ENCODE data around the gene ETS1.
"Not testable (repeated sequence)": the region's sequence is repeated elsewhere in the genome, so short reads cannot be mapped to it uniquely, and the experiment has no call there.

Gene ETS1

DNA sequence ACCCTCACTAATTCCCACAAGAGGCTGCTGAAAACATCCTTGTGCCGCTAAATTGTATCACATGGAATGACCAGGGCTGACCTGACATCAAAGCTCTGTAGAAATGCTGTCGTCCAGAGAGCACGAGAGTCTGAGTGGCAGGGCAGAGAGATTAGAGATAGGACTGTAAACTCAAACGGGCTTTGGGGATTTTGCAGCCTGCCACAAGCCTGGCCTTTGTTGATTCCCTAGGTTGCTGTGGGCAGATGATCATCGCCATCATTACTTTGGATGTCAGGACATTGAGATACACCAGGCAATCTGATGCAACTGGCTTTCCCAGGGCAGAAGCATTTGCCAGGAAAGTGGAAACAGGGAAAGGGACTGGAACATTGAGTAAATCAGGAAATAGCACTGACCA lies 131.6 kb downstream of the ETS1 start:
- DNase-seq = no peak

DNA sequence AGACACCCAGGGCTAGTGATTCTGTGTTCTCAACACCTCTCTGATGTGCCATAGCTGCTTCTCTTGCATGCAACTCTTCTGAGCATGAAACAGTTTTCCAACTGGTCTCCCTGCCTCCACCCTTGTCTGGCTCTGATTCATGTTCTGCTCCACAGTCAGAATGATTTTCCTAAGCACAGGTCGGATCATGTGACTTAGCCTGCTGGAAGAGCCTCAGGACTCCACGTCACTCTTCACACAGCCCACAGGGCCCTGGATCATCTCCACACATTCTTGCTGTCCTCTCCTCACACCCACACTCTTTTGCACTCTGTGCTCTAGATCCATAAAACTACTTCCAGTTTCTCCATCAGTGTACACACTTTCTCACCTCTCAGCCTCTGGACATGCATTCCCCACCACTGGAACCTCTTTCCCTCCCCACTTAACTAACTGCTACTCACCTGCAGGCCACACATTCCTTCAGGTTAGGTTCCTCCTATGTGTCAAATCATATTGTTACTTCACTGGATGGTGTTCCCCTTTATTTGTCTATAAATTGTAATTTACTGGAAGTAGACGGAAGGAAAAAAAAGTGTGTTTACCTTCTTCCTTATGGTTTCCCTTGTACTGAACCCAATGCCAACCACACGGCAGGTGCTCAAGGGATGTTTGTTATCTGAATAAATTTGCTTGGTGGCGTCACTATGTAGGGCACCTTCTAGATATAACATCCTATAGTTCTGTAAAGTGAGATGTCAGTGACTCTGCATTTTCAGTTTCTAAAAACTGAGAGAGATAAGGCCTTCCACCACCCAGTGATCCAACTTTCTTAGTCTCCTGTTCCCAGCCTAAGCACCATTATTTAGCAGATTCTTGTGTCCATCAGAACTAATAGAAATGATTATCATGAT lies 133.7 kb downstream of the ETS1 start:
- DNase-seq = no peak

DNA sequence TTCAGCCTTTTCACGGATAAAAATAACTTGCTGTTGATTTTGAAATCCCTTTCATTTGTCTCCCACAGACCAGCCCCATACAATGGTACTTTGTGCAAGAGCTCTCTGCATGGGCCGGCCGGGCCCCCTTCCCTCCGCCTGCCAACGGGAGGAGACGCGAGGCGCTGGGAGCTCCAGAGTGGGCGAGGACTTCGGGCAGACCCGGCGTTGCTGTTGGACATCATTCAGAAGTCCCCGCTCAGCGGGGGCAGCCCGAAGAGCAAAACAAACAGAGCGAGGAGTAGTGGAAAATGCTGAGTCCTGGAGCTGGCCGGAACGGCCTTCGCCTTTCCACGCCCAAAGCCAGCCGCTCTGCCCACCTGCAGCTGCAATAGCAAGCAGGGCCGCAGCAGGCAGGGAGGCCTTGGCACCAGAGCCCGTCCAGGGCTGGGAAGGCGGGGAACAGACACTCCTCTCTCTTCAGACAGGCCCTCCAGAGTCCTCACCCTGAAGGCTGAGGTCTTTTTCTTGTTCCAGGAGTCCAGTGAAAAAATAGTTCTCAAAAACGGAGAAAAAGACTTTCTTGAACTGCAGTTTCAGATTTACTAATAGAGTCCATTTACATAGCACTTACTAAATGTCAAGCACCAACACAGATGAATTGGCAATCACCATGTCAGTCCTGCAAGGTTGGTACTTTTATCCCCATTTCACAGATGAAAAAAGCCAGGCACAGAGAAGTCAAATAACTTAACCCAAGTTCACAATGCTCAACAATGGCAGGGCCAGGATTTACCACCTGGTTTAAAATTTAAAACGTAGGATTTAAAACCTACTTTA lies 135.5 kb downstream of the ETS1 start:
- no peak for DNase-seq

- no peak for DNase-seq
These were observed 136.3 kb downstream of the ETS1 start for GRCh38 chr11:128450882-128451651.

DNA sequence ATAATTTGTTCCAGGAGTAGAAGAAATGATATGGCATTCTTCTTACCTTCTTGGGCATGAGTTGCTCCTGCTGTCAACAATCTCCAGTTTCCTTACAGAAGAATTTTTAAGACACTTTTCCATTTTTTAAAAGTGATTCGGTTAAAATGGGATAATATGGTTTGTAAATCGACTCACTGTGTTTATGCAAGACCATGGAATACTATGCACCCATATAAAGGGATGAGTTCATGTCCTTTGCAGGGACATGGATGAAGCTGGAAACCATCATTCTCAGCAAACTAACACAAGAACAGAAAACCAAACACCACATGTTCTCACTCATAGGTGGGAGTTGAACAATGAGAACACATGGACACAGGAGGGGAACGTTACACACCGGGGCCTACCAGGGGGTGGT lies 136.9 kb downstream of the ETS1 start:
- not testable (repeated sequence) for DNase-seq

GRCh38 chr11:128448981-128449713 lies 138.2 kb downstream of the ETS1 start:
- DNase-seq = no peak

DNA sequence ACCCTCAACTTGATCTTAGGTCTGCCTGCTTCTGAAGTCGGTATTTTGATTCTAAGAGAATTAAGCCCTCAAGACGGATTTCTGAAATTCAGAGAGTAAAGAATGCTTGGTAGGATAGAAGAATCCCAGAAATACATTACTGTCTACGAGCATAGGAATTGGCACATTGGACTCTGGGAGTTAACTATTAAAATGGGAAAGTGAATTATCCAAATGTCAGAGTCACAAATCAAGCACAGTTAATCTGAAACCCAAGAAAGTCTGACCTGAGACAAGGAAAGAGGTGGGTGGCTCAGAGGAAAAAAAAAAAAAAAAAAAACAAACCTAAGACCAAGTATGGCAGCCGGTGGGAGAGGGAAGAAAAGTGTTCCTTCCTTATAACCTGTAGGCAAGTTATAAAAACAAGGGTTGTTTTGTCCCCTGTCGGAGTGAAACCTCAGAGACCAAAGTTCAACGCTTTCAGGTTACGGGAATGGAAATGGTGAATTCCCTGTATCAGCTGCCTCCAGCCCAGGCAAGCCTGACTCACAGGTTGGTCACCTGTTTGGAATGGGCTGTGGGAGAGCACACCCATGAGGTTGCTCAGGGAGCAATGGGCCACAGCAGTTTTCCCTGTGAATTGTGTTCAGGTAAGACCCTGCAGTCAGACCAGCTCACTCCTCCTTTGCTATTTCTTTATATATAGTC lies 139.0 kb downstream of the ETS1 start:
- no peak for DNase-seq

GRCh38 chr11:128447233-128447632 lies 140.1 kb downstream of the ETS1 start:
- DNase-seq = no peak

- not testable (repeated sequence) for DNase-seq
These were observed 141.4 kb downstream of the ETS1 start for GRCh38 chr11:128445921-128446320.

DNA sequence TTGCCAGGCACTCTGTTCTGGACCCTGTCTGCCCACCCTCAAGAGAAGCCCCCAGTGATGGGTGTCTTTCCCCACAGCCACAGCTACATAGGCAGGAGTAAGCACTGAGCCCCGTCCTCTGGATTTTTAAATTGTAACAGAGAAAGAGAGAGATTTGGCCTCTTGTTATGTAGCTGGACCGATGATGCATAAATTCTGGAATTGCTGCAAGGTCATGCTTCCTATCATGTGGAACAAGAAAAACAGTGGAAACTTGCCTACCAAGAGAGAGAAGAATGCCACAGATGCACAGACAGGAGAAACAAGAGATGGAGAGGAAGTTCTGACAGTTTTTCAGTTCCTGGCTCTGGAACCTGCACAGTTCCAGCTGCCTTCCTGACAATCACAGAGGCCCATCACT lies 150.2 kb downstream of the ETS1 start:
- no peak for DNase-seq

DNA sequence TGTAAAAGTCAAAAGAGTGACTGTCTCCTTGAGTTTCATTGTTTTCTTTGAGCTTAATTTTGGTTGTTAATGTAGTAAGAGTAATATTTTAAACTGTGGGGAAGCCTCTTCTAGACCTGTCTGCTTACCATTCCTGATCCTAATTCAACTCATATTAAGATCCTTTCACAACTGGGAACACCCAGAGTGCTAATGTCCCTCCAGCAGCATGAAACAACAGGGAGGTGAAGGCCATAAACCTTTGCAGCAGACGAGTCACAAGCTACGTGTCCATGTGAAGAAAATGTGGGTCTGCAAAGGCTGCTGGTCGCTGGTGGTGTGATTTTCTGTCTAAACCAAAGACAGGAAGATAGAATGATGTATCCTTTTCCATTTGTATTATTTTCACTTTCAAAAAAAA lies 152.5 kb downstream of the ETS1 start:
- DNase-seq = no peak

- DNase-seq = no peak
These were observed 152.9 kb downstream of the ETS1 start for GRCh38 chr11:128434411-128434810.

- no peak for DNase-seq
These were observed 154.4 kb downstream of the ETS1 start for GRCh38 chr11:128432926-128433325.

DNA sequence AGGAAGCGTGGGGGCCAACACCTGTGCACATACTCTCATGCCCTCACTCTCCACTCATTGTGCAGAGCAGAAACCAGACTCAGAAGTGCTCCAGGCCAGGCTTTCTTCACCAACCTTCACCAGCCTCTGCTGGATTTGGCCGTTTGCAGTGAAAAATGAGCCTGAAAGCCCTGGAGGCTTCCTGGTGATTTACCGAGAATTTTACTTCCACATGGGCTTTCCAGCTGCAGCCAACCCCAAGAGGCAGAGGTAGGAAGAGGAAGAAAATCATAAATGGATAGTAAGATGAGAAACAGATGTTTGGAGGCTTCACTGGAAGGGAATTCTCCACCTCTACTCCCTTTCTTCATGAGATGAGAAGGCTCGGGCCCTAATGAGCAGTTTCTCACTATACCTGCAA lies 155.4 kb downstream of the ETS1 start:
- no peak for DNase-seq

GRCh38 chr11:128428935-128429334 lies 158.4 kb downstream of the ETS1 start:
- no peak for DNase-seq

GRCh38 chr11:128424851-128425285 lies 162.5 kb downstream of the ETS1 start:
- no peak for DNase-seq

GRCh38 chr11:128424271-128424711 lies 163.1 kb downstream of the ETS1 start:
- no peak for DNase-seq

- no peak for DNase-seq
These were observed 164.6 kb downstream of the ETS1 start for GRCh38 chr11:128422576-128423370.

GRCh38 chr11:128421577-128422330 lies 165.6 kb downstream of the ETS1 start:
- no peak for DNase-seq

DNA sequence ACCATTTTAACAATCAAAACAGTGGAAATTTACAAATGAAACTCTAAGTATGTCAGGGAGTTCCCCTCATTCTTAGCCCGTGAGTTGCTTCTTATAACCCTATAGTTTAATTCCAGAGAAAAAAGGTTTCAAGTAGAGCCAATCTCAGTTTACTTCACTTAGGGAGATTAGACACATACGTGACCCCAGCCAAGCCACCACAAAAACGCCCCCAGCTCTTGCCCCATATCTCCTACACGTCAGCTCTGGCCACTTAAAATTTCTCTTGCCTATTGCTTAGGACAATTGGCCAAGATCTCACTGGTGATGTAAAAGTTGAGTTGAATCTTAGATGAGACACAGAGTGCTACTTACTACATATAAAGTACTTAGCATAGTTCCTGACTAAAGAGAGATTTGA lies 166.4 kb downstream of the ETS1 start:
- DNase-seq = no peak

Measured in NCI-H446 treated with DMSO at 0.1 percent for 48 hours (cell line).